Skin epidermis (tissue), 12 donors: ENCODE data around the gene ARHGAP24.
"Not testable (repeated sequence)": the region's sequence is repeated elsewhere in the genome, so short reads cannot be mapped to it uniquely, and the experiment has no call there.

Source experiments
- H3K27ac ChIP-seq, 21 experiments: fragments of 200-600 bp; sonication (generic) in 11 of 21; one replicate each; pipeline ENCODE4 v1.5.0; 2020; ENCODE audit warnings: mild to moderate bottlenecking in 3 of 21, inconsistent platforms in 2 of 21, moderate library complexity in 2 of 21
- H3K4me3 ChIP-seq, 7 experiments: fragments of 200-600 bp; sonication (generic) in 2 of 7; one replicate each; pipeline ENCODE4 v1.5.0; 2020; ENCODE audit warnings: inconsistent platforms in 2 of 7, mild to moderate bottlenecking in 2 of 7, moderate library complexity in 1 of 7

Gene ARHGAP24

GRCh38 chr4:85477534-85477933 lies 2.6 kb downstream of the ARHGAP24 start:
- H3K27ac ChIP-seq, result peak overlapping the region in 7 of 21 experiments; percentile 1 to 60 (median 37)
- H3K4me3 ChIP-seq, result peak overlapping the region in 3 of 7 experiments; percentile 0 to 54 (median 17)

GRCh38 chr4:85478576-85478975 lies 3.6 kb downstream of the ARHGAP24 start:
- Histone ChIP-seq H3K27ac (peak overlapping the region in 5 of 21 experiments; percentile 0 to 71 (median 35)), H3K4me3 (no peak overlapping the region)

GRCh38 chr4:85482010-85482738 lies 7.2 kb downstream of the ARHGAP24 start:
- H3K4me3 ChIP-seq, result no peak overlapping the region
- H3K27ac ChIP-seq, result no peak overlapping the region

- no peak overlapping the region for H3K4me3 ChIP-seq
- no peak overlapping the region for H3K27ac ChIP-seq
Observed at GRCh38 chr4:85486425-85487086, 11.6 kb downstream of the ARHGAP24 start.

- Histone ChIP-seq H3K4me3 (no peak overlapping the region), H3K27ac (no peak overlapping the region)
Observed at GRCh38 chr4:85488416-85488815, 13.5 kb downstream of the ARHGAP24 start.

GRCh38 chr4:85489273-85489981 lies 14.5 kb downstream of the ARHGAP24 start:
- Histone ChIP-seq H3K4me3 (no peak overlapping the region), H3K27ac (no peak overlapping the region)

- H3K27ac ChIP-seq, result no peak overlapping the region
Observed at GRCh38 chr4:85491527-85491926, 16.6 kb downstream of the ARHGAP24 start.

GRCh38 chr4:85492336-85492735 lies 17.4 kb downstream of the ARHGAP24 start:
- H3K4me3 ChIP-seq, result no peak overlapping the region
- no peak overlapping the region for H3K27ac ChIP-seq

More at GRCh38 chr4:85491527-85491926, 16.6 kb downstream of the ARHGAP24 start:
- H3K4me3 ChIP-seq, result no peak overlapping the region

- H3K4me3 ChIP-seq, result no peak overlapping the region
- peak overlapping the region in 6 of 21 experiments; percentile 5 to 67 (median 24) for H3K27ac ChIP-seq
Observed at GRCh38 chr4:85495621-85496020, 20.7 kb downstream of the ARHGAP24 start.

GRCh38 chr4:85496126-85496849 lies 21.3 kb downstream of the ARHGAP24 start:
- no peak overlapping the region for H3K4me3 ChIP-seq
- H3K27ac ChIP-seq, result peak overlapping the region in 8 of 21 experiments; percentile 19 to 67 (median 42)

GRCh38 chr4:85496933-85497332 lies 22.0 kb downstream of the ARHGAP24 start:
- Histone ChIP-seq H3K27ac (peak overlapping the region in 7 of 21 experiments; percentile 19 to 67 (median 38)), H3K4me3 (no peak overlapping the region)

- Histone ChIP-seq H3K4me3 (no peak overlapping the region), H3K27ac (peak overlapping the region in 17 of 21 experiments; percentile 4 to 75 (median 37))
Observed at GRCh38 chr4:85498068-85498733, 23.3 kb downstream of the ARHGAP24 start.

GRCh38 chr4:85499573-85499972 lies 24.6 kb downstream of the ARHGAP24 start:
- no peak overlapping the region for H3K4me3 ChIP-seq
- H3K27ac ChIP-seq, result peak overlapping the region in 7 of 21 experiments; percentile 2 to 68 (median 37)

GRCh38 chr4:85500110-85500867 lies 25.3 kb downstream of the ARHGAP24 start:
- Histone ChIP-seq H3K27ac (peak overlapping the region in 2 of 21 experiments; percentile 17 to 59), H3K4me3 (no peak overlapping the region)

GRCh38 chr4:85501145-85501544 lies 26.2 kb downstream of the ARHGAP24 start:
- not testable (repeated sequence) for H3K27ac ChIP-seq, H3K4me3 ChIP-seq

GRCh38 chr4:85508654-85509053 lies 33.7 kb downstream of the ARHGAP24 start:
- Histone ChIP-seq H3K27ac (no peak overlapping the region), H3K4me3 (no peak overlapping the region)

- no peak overlapping the region for H3K27ac ChIP-seq
Observed at GRCh38 chr4:85509882-85510631, 35.1 kb downstream of the ARHGAP24 start.

GRCh38 chr4:85510632-85510984 lies 35.7 kb downstream of the ARHGAP24 start:
- Histone ChIP-seq H3K4me3 (no peak overlapping the region), H3K27ac (no peak overlapping the region)

More at GRCh38 chr4:85509882-85510631, 35.1 kb downstream of the ARHGAP24 start:
- no peak overlapping the region for H3K4me3 ChIP-seq
